ENCODE data around the gene CDH13. TPM values are rescaled to one million over a fixed set of nuclear protein-coding genes. Genes with fewer than 3 reads are reported as not detected.

Gene CDH13
- total and polyA plus RNA-seq, 2 of the 8 experiments (the other 6 are each of a cell fraction or from before 2014, with no cell fraction given), result 2.3 to 2.4 TPM

GRCh38 chr16:83517398-83517797, 890.6 kb downstream of the CDH13 start:
- Histone ChIP-seq H3K27me3 (replicated peaks in 1 of 4; ENCODE audit: control insufficient read depth in 3 of 4, extremely low read depth in 1 of 4, insufficient read depth in 3 of 4, low read length in 3 of 4) (no peaks in the 10 kb centered on the region; a peak in 1 of 7 replicates), H4K8ac (ENCODE audit: extremely low read depth, insufficient read depth, low read length) (no peak overlapping the region), H3K9me3 (ENCODE audit: insufficient read depth in 2 of 2, low read depth in 1 of 2, low read length in 1 of 2) (peaks cover 0 to 5% of the 10 kb centered on the region in 2 experiments; a peak in 2 of 4 replicates), H3K4ac (replicated peaks; ENCODE audit: insufficient read length, low read depth, low read length) (no peak overlapping the region), H4K91ac (replicated peaks; ENCODE audit: insufficient read length, low read length) (no peak overlapping the region), H4K5ac (ENCODE audit: insufficient read length, low read depth, low read length) (no peak overlapping the region), H3K14ac (ENCODE audit: insufficient read length) (no peak overlapping the region), H2AFZ (ENCODE audit: low read length) (no peak overlapping the region), H2BK120ac (replicated peaks; ENCODE audit: low read depth, low read length) (no peak overlapping the region), H3K56ac (replicated peaks; ENCODE audit: insufficient read length, low read depth, low read length) (no peak overlapping the region), H3K23ac (ENCODE audit: insufficient read length) (no peak overlapping the region), H3K23me2 (ENCODE audit: low read depth, low read length) (no peaks in the 10 kb centered on the region), H2BK5ac (ENCODE audit: low read depth, low read length) (no peak overlapping the region), H2BK12ac (ENCODE audit: low read depth, low read length) (no peak overlapping the region), H3K9ac (replicated peaks in 1 of 4; ENCODE audit: extremely low read depth in 1 of 4, low read depth in 3 of 4, low read length in 3 of 4) (no peak overlapping the region), H3K79me2 (ENCODE audit: control insufficient read depth in 1 of 2, insufficient read depth in 2 of 2, low read length in 2 of 2) (no peaks in the 10 kb centered on the region), H3K18ac (ENCODE audit: extremely low read depth, low read length) (no peak overlapping the region), H3K4me3 (ENCODE audit: extremely low read depth in 1 of 4, insufficient read depth in 2 of 4, low read depth in 3 of 4, low read length in 4 of 4) (no peak overlapping the region), H3K4me2 (ENCODE audit: insufficient read depth in 1 of 2, low read depth in 2 of 2, low read length in 2 of 2) (no peak overlapping the region), H3K79me1 (ENCODE audit: low read depth, low read length) (no peaks in the 10 kb centered on the region), H2AK5ac (ENCODE audit: low read depth, low read length) (no peak overlapping the region), H4K20me1 (replicated peaks in 1 of 2; ENCODE audit: control insufficient read depth in 1 of 2, insufficient read depth in 2 of 2, low read length in 2 of 2) (no peaks in the 10 kb centered on the region), H3K4me1 (replicated peaks in 1 of 4; ENCODE audit: control insufficient read depth in 3 of 4, insufficient read depth in 4 of 4, low read length in 3 of 4) (no peaks in the 10 kb centered on the region), H3K27ac (ENCODE audit: low read depth, low read length) (no peak overlapping the region), H2BK15ac (ENCODE audit: low read length) (no peak overlapping the region), H3K36me3 (ENCODE audit: control insufficient read depth in 2 of 4, insufficient read depth in 4 of 4, low read length in 3 of 4) (no peaks in the 10 kb centered on the region; a peak in 1 of 8 replicates), H2BK20ac (ENCODE audit: low read length) (no peak overlapping the region)
- FAIRE-seq (no peak), DNase-seq (ENCODE audit: low read depth in 1 of 2, low spot score in 2 of 2) (no peak)
- ChIA-PET CTCF (ENCODE audit: partially characterized antibody) (no interaction called here), POLR2A (ENCODE audit: partially characterized antibody) (no interaction called here)
- WGBS, 2 experiments (ENCODE audit: extremely low coverage in 1 of 2, insufficient coverage in 1 of 2, insufficient read length in 1 of 2, insufficient replicate concordance in 2 of 2, low coverage in 1 of 2, low lambda C conversion rate in 2 of 2, missing lambda C conversion rate in 1 of 2), result 80% methylated on average over 2 of the region's 2 CpGs; no CpG with 5 or more reads in 1 of the 2 experiments
- TF ChIP-seq TCF12 (IDR thresholded peaks at IDR 0.05; ENCODE audit: low read depth, low read length) (no peak), RFX5 (IDR thresholded peaks at IDR 0.05; ENCODE audit: borderline replicate concordance, low read depth, low read length) (no peak), SP1 (IDR thresholded peaks at IDR 0.05; ENCODE audit: low read depth, low read length) (no peak), RAD21 (IDR thresholded peaks at IDR 0.05 in 1 of 2, conservative IDR thresholded peaks at IDR 0.05 in 1 of 2; ENCODE audit: low read depth in 2 of 2, low read length in 2 of 2) (no peak), CEBPB (IDR thresholded peaks at IDR 0.05; ENCODE audit: low read depth, low read length) (no peak), CTBP2 (IDR thresholded peaks at IDR 0.05; ENCODE audit: borderline replicate concordance, insufficient read depth, insufficient read length, low read length) (no peak), USF2 (IDR thresholded peaks at IDR 0.05; ENCODE audit: low read length) (no peak), FOSL1 (IDR thresholded peaks at IDR 0.05; ENCODE audit: insufficient read depth, low read depth, low read length) (no peak)
